Activated gamma-delta T cell treated with anti-CD3 and anti-CD28 coated beads, Interleukin-2, amount 50 U/mL, for 16 hours (primary cell): ENCODE results near the gene STXBP2.

ENCODE experiments used
- DNase-seq: peaks from one replicate; pipeline ENCODE4 v3.0.0-alpha.2; 2020; ENCODE audit warnings: low read depth

Gene STXBP2

DNA sequence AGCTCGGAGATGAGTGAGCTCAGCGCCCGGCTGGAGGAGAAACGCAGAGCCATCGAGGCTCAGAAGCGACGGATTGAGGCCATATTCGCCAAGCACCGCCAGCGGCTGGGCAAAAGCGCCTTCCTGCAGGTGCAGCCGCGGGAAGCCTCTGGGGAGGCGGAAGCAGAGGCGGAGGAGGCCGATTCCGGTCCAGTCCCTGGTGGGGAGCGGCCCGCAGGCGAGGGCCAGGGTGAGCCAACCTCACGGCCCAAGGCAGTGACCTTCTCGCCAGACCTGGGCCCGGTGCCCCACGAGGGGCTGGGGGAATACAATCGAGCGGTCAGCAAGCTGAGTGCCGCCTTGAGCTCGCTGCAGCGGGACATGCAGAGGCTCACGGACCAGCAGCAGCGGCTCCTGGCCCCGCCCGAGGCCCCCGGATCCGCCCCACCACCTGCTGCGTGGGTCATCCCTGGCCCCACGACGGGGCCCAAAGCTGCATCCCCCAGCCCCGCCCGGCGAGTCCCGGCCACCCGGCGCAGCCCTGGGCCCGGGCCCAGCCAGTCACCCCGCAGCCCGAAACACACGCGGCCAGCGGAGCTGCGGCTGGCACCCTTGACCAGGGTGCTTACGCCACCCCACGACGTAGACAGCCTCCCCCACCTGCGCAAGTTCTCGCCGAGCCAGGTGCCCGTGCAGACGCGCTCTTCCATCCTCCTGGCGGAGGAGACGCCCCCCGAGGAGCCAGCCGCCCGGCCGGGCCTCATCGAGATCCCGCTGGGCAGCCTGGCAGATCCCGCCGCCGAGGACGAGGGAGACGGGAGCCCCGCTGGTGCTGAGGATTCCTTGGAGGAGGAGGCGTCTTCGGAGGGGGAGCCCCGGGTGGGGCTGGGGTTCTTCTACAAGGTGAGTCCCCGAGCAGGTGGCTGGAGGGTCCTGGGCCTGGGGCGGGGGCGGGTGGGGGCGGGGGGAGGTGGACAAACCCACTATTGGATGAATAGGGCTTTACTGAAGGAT lies 24.3 kb upstream of the STXBP2 start:
- DNase-seq = no peak

DNA sequence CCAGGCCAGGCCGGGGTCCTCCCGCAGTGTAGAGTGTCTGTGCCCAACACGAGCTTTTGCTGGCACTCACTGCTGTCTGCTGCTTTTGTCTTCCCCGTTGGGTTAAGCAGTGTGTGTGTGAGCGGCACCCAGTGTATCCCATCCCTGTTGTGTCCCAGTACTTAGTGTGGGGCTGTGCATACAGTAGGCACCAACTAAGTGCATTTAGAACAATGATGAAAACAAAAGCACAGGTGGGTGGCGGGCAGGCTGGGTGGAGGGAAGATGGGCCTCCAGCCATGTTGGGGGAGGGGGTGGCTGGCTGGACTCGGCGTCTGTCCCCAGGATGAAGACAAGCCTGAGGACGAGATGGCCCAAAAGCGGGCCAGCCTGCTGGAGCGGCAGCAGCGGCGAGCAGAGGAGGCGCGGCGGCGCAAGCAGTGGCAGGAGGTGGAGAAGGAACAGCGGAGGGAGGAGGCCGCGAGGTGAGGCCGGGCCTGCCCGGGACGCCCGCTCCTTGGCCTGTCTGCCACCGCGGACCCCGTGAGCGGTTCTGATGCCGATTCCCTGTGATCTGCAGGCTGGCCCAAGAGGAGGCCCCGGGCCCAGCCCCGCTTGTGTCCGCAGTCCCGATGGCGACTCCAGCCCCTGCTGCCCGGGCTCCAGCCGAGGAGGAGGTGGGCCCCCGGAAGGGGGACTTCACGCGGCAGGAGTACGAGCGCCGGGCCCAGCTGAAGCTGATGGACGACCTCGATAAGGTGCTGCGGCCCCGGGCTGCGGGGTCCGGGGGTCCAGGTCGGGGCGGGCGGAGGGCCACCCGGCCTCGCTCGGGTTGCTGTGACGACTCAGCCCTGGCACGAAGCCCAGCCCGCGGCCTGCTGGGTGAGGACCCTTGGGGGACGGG lies 21.8 kb upstream of the STXBP2 start:
- no peak for DNase-seq

DNA sequence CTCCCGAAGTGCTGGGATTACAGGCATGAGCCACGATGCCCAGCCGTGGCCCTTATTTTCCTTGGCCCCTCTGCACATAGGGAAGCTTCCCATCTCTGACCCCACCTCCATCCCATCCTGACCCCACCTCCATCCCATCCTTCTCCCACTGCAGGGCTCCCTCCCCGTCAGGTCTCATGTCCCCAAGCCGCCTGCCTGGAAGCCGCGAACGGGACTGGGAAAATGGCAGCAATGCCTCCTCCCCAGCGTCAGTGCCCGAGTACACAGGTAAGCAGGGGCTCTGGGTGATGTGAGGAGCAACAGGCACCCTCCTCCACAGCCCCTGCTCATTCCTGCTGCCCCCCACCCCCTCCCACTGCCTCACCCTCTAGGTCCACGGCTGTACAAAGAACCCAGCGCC lies 19.7 kb upstream of the STXBP2 start:
- DNase-seq = no peak

DNA sequence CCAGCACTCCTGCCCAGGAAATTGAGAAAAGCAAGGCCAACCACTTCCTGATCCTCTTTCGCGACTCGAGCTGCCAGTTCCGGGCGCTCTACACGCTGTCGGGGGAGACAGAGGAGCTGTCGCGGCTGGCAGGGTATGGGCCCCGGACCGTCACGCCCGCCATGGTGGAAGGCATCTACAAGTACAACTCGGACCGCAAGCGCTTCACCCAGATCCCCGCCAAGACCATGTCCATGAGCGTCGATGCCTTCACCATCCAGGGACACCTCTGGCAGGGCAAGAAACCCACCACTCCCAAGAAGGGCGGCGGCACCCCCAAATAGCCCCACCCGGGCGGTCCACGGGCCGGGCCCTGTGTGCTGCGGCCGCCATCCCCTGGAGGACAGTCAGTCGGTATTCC lies 19.2 kb upstream of the STXBP2 start:
- no peak for DNase-seq

DNA sequence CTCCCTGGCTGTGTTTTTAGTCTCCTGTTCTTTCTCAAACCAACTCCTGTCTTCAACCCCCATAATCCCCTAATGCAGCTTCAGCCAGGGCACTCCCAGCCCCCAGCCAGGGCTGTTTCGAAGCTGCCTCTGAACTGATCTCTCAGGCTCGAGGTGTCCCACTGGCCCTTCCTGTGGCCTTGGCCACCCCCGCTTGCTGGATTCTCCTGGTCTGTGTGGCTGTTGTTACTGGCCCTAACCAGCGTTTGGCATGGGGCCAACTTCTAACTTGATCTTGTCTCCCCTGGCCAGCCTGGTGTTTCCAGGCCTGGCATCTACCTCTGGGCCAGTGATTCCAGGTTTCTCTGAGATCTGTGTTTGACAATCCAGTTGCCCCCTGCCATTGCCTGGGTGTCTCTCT lies 18.6 kb upstream of the STXBP2 start:
- DNase-seq = no peak

DNA sequence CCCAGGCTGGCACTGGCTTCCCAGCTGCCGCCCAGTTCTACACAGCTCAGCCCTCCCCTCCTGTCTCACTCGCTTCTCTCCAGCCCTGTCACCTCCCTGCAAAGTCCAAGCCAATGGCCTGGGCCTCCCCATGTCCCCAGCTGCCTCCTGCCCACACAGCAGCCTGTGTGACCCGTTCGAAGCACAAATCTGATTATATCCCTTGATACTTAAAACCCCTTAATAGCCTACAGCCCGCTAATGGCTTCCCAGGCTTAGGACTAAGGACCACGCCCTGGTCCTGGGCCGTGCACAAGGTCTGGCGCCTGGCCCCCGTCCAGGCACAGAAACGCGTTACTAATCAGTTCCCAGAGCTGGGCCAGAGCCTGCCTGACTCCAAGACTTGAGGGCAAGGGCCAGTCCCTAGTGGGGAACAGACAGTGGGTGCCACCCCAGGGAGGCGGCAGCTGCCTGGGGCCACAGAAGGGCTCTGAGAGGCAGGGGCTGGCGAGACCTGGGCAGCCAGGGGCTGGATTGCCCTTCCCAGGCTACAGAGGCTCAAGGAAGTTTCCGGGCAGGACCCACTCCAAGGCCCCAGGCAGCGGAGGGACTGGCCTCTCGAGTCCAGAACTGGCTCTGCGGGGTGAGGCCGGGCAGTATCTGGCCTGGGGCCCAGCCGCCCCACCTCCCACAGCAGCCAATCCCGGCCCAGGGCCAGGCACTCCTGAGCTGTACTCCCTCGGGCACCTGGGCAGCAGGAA lies 18.0 kb upstream of the STXBP2 start:
- no peak for DNase-seq

DNA sequence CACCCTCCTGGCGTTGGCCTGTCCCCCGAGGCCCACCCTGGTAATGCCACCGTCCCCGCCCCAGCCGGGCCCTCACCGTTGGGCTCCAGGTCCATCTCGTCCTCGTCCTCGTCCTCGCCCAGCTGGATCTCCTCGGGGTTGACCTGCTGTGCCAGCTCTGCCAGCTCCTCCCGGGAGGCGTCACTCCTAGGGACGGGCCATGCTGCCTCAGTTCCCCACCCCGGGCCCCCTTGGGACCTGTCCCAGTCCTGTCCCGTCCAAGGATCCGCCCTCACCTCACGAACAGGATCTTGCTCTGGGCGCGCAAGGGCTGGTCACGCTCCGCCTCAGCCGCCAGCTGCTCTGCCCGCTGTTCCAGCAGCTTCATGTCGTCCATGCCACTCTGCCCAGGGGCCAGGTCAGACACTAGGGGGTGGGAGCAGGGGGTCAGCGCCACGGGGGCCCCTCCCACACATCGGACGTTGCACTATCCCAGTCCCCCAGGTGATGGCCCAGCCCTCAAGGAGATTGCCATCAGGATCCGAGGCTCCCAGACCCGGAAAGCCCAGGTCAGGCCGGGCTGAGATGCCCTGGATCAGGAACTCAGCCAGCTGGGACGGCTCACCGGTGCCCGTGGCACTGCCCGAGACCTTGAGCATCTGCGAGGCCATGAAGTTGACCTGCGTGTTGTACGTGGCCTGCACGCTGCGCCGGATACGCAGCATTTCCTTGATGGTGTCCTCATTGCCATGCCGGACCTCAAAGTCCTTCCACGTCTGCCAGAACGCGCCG lies 17.1 kb upstream of the STXBP2 start:
- no peak for DNase-seq

DNA sequence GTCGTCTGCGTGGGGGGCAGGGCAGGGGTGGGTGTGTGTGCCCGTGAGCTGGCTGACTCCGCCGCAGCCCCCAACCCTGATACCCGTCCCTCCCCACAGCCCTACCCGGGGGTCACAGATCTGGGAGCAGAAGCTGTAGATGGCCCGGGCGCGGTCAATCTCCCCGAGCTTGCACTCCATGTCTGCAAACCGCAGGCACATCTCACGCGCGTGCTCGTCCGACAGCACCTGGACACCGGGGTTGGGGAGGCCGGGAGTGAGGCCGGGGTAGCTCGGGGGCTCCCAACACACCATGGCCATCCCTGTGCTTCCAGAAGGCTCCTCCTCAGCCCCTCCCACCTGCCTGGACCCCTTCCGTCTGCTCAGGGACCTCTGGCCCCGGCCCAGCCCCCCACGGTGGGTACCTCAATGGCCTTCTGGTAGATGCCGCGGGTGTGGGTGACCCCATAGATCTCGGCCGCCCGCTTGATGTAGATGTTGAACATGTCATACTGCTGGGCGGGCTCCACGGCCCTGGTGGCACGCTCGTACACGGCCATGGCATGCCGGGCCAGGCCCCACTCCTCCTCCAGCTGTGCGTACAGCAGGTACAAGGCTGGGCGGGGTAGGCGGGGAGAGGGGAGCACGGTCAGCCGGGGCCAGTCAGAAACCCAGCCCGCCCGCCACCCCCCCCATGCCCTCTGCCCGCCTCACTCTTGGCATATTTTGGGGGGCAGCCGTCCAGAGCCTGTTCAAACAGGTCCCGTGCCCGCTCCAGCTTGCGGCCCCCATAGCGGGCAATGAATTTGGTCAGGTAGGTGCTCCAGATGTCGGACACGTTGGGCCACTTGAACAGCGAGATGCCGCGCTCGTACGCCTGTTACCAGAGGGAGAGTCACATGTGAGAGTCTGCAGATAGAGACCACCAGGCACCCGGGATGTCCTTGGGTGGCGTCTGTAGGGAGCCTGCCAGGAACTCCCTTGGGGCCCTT lies 16.2 kb upstream of the STXBP2 start:
- no peak for DNase-seq

DNA sequence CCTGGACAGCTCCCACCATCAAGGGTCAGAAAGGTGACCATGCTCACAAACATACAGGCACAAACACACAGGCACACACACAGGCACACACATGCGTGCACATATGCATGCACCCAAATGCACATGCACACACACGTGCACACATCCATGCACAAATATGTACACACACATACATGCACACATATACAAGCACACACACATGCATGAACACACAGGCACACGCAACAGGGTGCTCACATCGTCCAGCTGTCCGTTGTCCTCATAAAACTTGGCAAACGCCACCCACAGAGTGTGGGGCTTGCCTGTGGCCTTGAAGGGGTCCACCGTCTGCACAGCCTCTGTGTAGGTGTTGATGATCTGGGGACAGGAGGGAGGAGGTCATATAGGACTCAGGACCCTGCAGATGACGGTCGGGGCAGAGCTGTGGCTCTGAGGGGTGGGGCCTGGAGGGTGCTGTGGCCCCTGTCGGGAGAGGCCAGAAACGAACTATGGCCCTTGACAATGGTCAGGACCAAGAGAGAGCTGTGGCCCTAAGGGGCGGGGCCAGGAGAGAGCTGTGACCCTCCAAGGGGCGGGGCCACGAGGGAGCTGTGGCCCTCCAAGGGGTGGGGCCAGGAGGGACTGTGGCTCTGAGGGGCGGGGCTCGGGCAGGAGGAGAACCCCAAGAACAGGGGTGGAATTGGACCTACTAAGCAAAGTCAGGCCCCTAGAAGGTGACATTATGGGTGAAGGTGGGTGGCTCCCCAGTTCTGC lies 13.8 kb upstream of the STXBP2 start:
- no peak for DNase-seq

DNA sequence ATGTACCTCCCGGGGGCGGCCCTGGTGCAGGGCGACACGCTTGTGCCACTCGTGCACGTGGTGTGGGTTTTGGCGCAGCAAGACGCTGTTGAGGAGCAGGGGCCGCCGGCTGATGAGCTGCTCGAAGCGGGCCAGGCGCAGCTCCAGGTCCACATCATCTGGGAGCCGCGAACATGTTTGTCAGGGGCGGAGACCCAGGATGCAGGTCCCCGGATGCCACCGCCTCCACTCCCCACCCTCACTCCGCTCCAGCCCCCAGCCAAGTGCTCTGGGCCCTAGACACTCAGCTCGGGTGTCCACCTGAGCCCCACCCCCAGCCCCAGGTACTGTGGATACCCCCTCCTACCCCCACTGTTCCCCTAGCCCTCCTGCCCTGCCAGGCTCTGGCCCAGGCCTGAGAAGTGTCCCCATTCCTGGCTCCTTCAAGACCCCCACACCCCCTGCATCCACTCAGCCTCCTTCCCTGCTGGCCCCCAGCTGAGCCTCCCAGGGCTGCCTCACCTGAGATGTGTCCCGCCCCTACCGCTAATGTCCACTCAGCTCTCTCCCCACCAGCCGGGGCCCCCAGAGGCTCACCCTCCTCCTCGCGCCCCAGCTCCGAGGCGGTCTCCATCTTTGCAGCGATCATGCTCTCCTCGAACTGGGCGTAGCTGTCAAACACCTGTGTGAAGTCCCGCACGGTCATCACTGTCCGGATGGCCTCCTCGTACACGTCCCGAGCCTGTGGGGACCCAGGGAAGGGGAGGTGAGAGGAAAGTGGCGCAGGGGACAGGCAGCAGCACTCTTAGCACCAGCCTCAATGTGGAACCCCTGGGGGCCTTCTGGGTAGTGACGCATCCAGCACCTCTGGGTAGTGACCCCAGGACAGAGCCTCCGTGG lies 12.9 kb upstream of the STXBP2 start:
- DNase-seq = no peak

DNA sequence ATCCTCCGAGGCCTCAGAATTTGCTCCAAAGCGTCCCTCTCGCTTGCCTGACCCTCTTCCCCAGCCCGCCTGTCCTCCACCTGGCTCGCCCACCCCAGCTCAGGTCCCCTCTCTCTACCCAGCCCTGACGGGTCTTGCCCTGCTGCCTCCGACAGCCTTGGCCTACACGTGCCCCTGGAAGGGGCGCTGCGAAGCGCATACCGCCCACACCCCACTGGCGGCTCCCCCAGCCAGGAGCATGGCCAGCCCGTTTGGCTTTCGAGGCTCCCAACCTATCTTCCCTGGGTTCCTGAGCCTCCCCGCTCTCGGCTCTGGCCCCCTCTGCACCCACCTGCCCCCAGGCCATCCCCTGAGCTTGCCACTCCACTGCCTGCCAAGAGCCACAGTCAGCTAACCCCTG lies 12.1 kb upstream of the STXBP2 start:
- DNase-seq = no peak

DNA sequence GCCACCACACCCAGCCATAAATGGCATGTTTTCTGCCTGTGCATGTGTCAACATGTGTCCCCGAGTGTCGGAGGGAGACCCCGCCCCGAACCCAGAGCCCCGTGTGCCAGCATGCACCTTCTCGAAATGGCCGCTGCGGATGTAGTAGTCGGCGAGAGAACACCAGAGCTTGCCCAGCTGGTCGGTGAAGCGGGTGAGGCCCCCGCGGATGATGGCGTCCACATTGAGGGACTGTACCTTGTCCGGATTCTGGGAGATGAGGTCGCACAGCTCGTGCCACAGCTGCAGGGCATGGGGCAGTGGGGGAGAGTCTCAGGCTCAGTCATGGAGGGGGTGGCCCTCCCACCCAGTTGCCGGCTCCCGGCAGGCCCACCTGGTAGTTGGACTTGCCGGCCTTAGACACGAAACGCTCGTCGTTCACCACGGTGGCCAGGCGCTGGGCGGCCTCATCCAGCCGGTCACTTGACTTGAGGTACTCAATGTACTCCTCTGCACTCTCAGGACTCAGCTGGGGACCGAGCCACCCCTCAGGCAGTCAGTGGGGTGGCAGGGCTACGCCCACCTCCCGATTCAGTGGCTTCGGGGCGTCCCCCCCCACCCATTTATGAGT lies 11.0 kb upstream of the STXBP2 start:
- no peak for DNase-seq

DNA sequence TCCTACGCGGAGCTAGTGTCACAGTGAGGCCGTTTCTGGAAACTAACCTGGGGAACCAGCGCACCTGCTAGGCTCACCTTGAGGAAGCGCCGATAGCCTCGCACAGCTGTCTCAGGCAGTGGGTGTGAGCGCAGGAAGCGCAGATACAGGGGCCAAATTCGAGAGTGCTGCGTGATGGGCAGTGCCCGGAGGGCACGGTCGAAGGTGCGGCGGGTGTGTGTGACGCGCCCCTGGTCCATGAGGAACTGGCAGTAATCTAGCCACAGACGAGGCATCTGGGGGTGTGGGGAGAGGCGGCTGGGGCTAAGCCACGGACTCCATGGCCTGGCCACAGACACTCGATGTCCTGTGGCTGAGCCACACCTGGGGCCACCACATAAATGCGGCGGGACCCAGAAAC lies 9.7 kb upstream of the STXBP2 start:
- DNase-seq = no peak

DNA sequence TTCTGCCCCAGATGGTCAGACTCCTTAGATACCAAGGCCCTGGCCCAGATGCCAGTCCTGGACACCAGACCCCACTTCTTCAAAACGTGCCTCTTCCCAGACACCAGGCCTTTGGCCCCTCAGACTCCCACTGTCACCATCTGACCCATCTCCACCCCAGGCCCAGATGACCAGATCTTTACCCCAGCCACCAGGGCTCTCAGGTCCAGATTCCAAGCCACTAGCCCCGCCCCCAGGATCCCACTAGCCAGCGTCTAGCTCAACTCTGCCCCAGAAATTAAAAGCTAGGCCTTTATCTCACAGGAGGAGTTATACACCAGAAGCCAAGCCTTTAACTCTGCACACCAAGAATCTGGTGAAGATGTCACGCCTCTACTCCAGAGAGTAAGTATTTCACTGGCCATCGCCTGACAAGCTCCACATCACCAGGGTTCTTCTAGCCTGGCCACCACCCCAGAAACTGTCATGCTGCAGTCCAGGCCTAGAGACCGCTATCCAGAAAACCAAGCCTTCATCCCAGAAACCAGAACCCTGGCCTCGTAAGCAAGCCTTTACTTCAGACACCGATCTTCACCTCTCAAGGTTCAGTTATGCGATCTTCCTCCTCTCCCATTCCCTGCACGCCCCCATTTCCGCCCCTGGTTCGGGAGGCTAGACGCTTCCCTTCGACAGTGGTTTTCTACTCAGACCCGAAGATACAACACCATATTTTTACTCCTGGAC lies 8.2 kb upstream of the STXBP2 start:
- no peak for DNase-seq

DNA sequence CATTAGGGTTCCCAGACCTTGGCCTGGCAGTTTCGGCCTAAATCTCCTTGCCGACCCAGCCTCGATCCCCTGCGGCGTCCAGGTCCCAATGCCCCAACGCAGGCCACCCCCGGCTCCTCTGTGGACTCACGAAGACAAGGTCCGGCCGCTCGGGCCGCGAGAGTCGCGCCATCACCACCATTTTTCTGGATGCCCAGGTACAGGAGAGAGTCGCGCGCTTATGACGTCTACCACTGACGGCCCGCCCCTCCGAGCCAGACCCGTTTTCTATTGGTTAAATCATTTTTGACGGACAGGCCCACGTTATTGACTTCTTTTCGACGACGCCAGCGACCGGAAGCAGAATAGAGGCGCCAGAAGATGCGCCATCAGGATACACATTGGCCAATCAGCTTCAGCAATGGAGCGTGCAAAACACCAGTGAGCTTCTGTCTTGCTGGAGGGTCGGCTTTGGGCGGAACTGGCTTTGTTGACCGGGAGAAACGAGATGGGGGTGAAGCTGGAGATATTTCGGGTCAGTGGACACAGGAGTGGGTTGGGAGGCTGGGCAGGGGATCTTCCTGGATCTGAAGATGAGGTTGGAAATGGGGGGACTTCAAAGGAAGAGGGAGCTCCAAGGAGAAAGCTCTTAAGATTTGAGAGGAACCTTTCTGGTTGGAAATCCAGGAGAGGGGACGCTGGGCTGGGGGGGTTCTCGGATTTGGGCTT lies 7.4 kb upstream of the STXBP2 start, which contains the start of the genes PET100 and XAB2:
Gene PET100, plus strand, starts transcription at position 447 of the 708 bp plus-strand sequence. Its CDS starts 41 bp downstream, at position 488.
Gene XAB2, minus strand, starts transcription at position 199 of the 708 bp plus-strand sequence. Its CDS starts 18 bp downstream, at position 181.
- peak; percentile 91 for DNase-seq

DNA sequence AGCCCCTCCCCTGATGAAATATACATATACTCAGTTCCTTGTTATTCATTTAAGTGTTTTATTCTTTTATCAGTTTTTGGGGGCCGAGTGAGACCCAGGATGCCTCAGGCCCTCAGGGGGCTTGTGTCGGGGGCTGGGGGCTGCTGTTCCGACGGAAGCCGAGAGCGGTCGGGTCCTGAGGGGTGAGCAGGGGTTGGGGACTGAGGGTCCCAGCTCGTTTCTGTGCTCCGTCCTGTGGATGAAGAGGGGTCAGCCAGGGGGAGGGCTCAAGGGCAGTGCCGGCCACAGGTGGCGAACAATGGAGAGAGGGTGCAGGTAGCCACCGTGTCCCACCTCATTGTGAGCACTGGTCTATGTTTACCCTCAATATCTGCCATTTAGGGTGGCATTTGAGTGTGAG lies 5.3 kb upstream of the STXBP2 start:
- no peak for DNase-seq
